Activated CD4-positive, alpha-beta T cell treated with anti-CD3 and anti-CD28 coated beads for 36 hours (primary cell): ENCODE measurements around the gene TTLL11. TPM values are rescaled to one million over a fixed set of nuclear protein-coding genes. Genes with fewer than 3 reads are reported as not detected.

Experiments
- ATAC-seq: fragments of 200-7000 bp; cut with Tn5 transposase; one replicate; pipeline ENCODE4 v1.10.0; 2021; ENCODE audit warnings: mild to moderate bottlenecking, moderate library complexity
- CTCF ChIA-PET: fragments of 350-600 bp; sonication (Branson Sonifier 250); formaldehyde crosslinking; loops from one replicate; lab custom pipeline; 2021; ENCODE audit warnings: antibody characterized with exemption; lab: Charles Lee
- POLR2A ChIA-PET: fragments of 350-600 bp; sonication (Branson Sonifier 250); formaldehyde crosslinking; loops from one replicate; lab custom pipeline; 2021; ENCODE audit warnings: antibody characterized with exemption, inconsistent platforms; lab: Charles Lee
- DNase-seq: peaks from one replicate; pipeline ENCODE4 v3.0.0-alpha.2; 2020
- H3K27ac Mint-ChIP-seq: one replicate; pipeline ENCODE4 v1.8.0; 2021; ENCODE audit warnings: mixed read lengths
- H3K27me3 Mint-ChIP-seq: one replicate; pipeline ENCODE4 v1.8.0; 2021; ENCODE audit warnings: mixed read lengths
- H3K36me3 Mint-ChIP-seq: one replicate; pipeline ENCODE4 v1.8.0; 2021; ENCODE audit warnings: low read depth, mixed read lengths
- H3K4me1 Mint-ChIP-seq: one replicate; pipeline ENCODE4 v1.8.0; 2021; ENCODE audit warnings: mixed read lengths
- H3K4me3 Mint-ChIP-seq: one replicate; pipeline ENCODE4 v1.8.0; 2021; ENCODE audit warnings: mild to moderate bottlenecking, moderate library complexity, mixed read lengths
- H3K9me3 Mint-ChIP-seq: one replicate; pipeline ENCODE4 v1.8.0; 2021; ENCODE audit warnings: low read depth, mixed read lengths
- intact Hi-C, 2 experiments: fragments of 100-400 bp; cut with DNase I in 1 of 2; cut with micrococcal nuclease in 1 of 2; formaldehyde crosslinking; loops; one replicate each; pipeline versions ENCODE4 v1.14.2 to v1.15.1; 2022 to 2024; cut with DNase I, micrococcal nuclease
- total RNA-seq, 2 experiments: library from RNA; stranded (reverse); gene quantifications; one replicate each; pipeline ENCODE4 v1.2.3, GENCODE V29; 2021

TTLL11 gene
- total RNA-seq, 2 experiments from 2014 or later = 1.3 to 1.8 TPM

- intact Hi-C loops = loop anchor here in 1 of 2 experiments (10.0 kb wide), 1 partner anchor 161 kb away; no protein-coding TSS in a partner anchor
- H3K9me3 Mint-ChIP-seq = no peaks in the 10 kb centered on the region
- DNase-seq = no peak
- H3K27me3 Mint-ChIP-seq = no peaks in the 10 kb centered on the region
- H3K27ac Mint-ChIP-seq = no peak overlapping the region
- POLR2A ChIA-PET = no interaction called here
- no peak for ATAC-seq
- peaks cover 4% of the 10 kb centered on the region for H3K4me1 Mint-ChIP-seq
- H3K4me3 Mint-ChIP-seq = no peak overlapping the region
- CTCF ChIA-PET = interaction anchor here (1.6 to 2.5 kb wide), 2 partner anchors 309 to 446 kb away, joined by 6 to 9 read pairs; no protein-coding TSS in a partner anchor
- H3K36me3 Mint-ChIP-seq = no peaks in the 10 kb centered on the region
Measured at GRCh38 chr9:121995997-121996396, 97.1 kb downstream of the TTLL11 start.

GRCh38 chr9:121992571-121993212 lies 100.4 kb downstream of the TTLL11 start:
- CTCF ChIA-PET = interaction anchor here (0.6 to 1.4 kb wide), 4 partner anchors 9 to 315 kb away, joined by 3 to 6 read pairs (median 4); no protein-coding TSS in a partner anchor
- POLR2A ChIA-PET = no interaction called here
- Mint-ChIP-seq H3K27me3 (no peaks in the 10 kb centered on the region), H3K4me3 (no peak overlapping the region), H3K4me1 (no peaks in the 10 kb centered on the region), H3K9me3 (no peaks in the 10 kb centered on the region), H3K36me3 (no peaks in the 10 kb centered on the region), H3K27ac (no peak overlapping the region)
- ATAC-seq = peak; percentile 85
- peak; percentile 62 for DNase-seq
- intact Hi-C loops = loop anchor here (1.0 to 10.0 kb wide), 10 partner anchors 158 to 446 kb away; no protein-coding TSS in a partner anchor

- ChIA-PET CTCF (interaction anchor here (0.5 to 1.5 kb wide), 3 partner anchors 45 to 445 kb away, joined by 3 to 5 read pairs (median 4); no protein-coding TSS in a partner anchor), POLR2A (no interaction called here)
- Mint-ChIP-seq H3K9me3 (no peaks in the 10 kb centered on the region), H3K27ac (no peak overlapping the region), H3K36me3 (no peaks in the 10 kb centered on the region), H3K27me3 (no peaks in the 10 kb centered on the region), H3K4me3 (no peak overlapping the region), H3K4me1 (no peaks in the 10 kb centered on the region)
- no peak for DNase-seq
- intact Hi-C loops = loop anchor here (5.0 to 10.0 kb wide), 2 partner anchors 156 to 289 kb away; no protein-coding TSS in a partner anchor
- no peak for ATAC-seq
Measured at GRCh38 chr9:121991307-121991661, 101.8 kb downstream of the TTLL11 start.

- Mint-ChIP-seq H3K36me3 (no peaks in the 10 kb centered on the region), H3K4me3 (no peak overlapping the region), H3K9me3 (no peaks in the 10 kb centered on the region), H3K27ac (no peak overlapping the region), H3K4me1 (no peaks in the 10 kb centered on the region), H3K27me3 (no peaks in the 10 kb centered on the region)
- no peak for DNase-seq
- intact Hi-C loops = loop anchor here (5.0 to 10.0 kb wide), 2 partner anchors 156 to 288 kb away; no protein-coding TSS in a partner anchor
- CTCF ChIA-PET = interaction anchor here (0.5 to 1.5 kb wide), 4 partner anchors 45 to 445 kb away, joined by 3 to 5 read pairs (median 4); no protein-coding TSS in a partner anchor
- POLR2A ChIA-PET = no interaction called here
- no peak for ATAC-seq
Measured at GRCh38 chr9:121990600-121991306, 102.4 kb downstream of the TTLL11 start.

GRCh38 chr9:121989010-121989409 lies 104.1 kb downstream of the TTLL11 start:
- DNase-seq = no peak
- POLR2A ChIA-PET = no interaction called here
- Mint-ChIP-seq H3K4me3 (no peak overlapping the region), H3K36me3 (no peaks in the 10 kb centered on the region), H3K4me1 (no peaks in the 10 kb centered on the region), H3K27ac (no peak overlapping the region), H3K9me3 (no peaks in the 10 kb centered on the region), H3K27me3 (no peaks in the 10 kb centered on the region)
- CTCF ChIA-PET = no interaction called here
- no peak for ATAC-seq
- intact Hi-C loops = no loop called here

GRCh38 chr9:121987314-121987713 lies 105.8 kb downstream of the TTLL11 start:
- H3K4me3 Mint-ChIP-seq = no peak overlapping the region
- H3K27me3 Mint-ChIP-seq = no peaks in the 10 kb centered on the region
- POLR2A ChIA-PET = no interaction called here
- no peak for DNase-seq
- no peak for ATAC-seq
- H3K4me1 Mint-ChIP-seq = no peaks in the 10 kb centered on the region
- CTCF ChIA-PET = no interaction called here
- intact Hi-C loops = no loop called here
- no peaks in the 10 kb centered on the region for H3K36me3 Mint-ChIP-seq
- peaks cover 6% of the 10 kb centered on the region for H3K9me3 Mint-ChIP-seq
- H3K27ac Mint-ChIP-seq = no peak overlapping the region

- peaks cover 4% of the 10 kb centered on the region for H3K36me3 Mint-ChIP-seq
- ChIA-PET CTCF (no interaction called here), POLR2A (no interaction called here)
- H3K4me1 Mint-ChIP-seq = no peaks in the 10 kb centered on the region
- H3K27me3 Mint-ChIP-seq = no peaks in the 10 kb centered on the region
- no peak overlapping the region for H3K4me3 Mint-ChIP-seq
- no peak overlapping the region for H3K27ac Mint-ChIP-seq
- intact Hi-C loops = no loop called here
- DNase-seq = no peak
- H3K9me3 Mint-ChIP-seq = peaks cover 13% of the 10 kb centered on the region
- no peak for ATAC-seq
Measured at GRCh38 chr9:121985792-121986494, 107.2 kb downstream of the TTLL11 start.

GRCh38 chr9:121984726-121985402 lies 108.2 kb downstream of the TTLL11 start:
- CTCF ChIA-PET = interaction anchor here (0.5 kb wide), 1 partner anchor 664 kb away, joined by 3 read pairs; no protein-coding TSS in a partner anchor
- intact Hi-C loops = no loop called here

GRCh38 chr9:121983736-121984135 lies 109.4 kb downstream of the TTLL11 start:
- Mint-ChIP-seq H3K4me1 (no peaks in the 10 kb centered on the region), H3K27ac (no peak overlapping the region), H3K4me3 (no peak overlapping the region), H3K27me3 (no peaks in the 10 kb centered on the region), H3K9me3 (peaks cover 15% of the 10 kb centered on the region), H3K36me3 (peaks cover 5% of the 10 kb centered on the region)
- no peak for ATAC-seq
- intact Hi-C loops = no loop called here
- ChIA-PET POLR2A (no interaction called here), CTCF (interaction anchor here (0.7 kb wide), 1 partner anchor 9 kb away, joined by 4 read pairs; no protein-coding TSS in a partner anchor)
- DNase-seq = no peak

More at GRCh38 chr9:121984726-121985402, 108.2 kb downstream of the TTLL11 start:
- peaks cover 5% of the 10 kb centered on the region for H3K36me3 Mint-ChIP-seq
- no peak overlapping the region for H3K4me3 Mint-ChIP-seq
- H3K27me3 Mint-ChIP-seq = no peaks in the 10 kb centered on the region
- ATAC-seq (no peak), DNase-seq (no peak)
- H3K27ac Mint-ChIP-seq = no peak overlapping the region
- POLR2A ChIA-PET = no interaction called here
- H3K4me1 Mint-ChIP-seq = no peaks in the 10 kb centered on the region
- peaks cover 15% of the 10 kb centered on the region for H3K9me3 Mint-ChIP-seq

GRCh38 chr9:121981118-121981883 lies 111.8 kb downstream of the TTLL11 start:
- ChIA-PET POLR2A (interaction anchor here (0.6 kb wide), 1 partner anchor 68 kb away, joined by 13 read pairs; no protein-coding TSS in a partner anchor), CTCF (interaction anchor here (1.0 to 1.1 kb wide), 2 partner anchors 16 to 431 kb away, joined by 3 to 4 read pairs; no protein-coding TSS in a partner anchor)
- Mint-ChIP-seq H3K4me1 (no peaks in the 10 kb centered on the region), H3K9me3 (peaks cover 15% of the 10 kb centered on the region), H3K36me3 (peaks cover 5% of the 10 kb centered on the region), H3K27ac (no peak overlapping the region), H3K27me3 (no peaks in the 10 kb centered on the region), H3K4me3 (no peak overlapping the region)
- no peak for DNase-seq
- intact Hi-C loops = no loop called here
- no peak for ATAC-seq
